ENCODE data around the gene BPGM. TPM values are rescaled to one million over a fixed set of nuclear protein-coding genes. Genes with fewer than 3 reads are reported as not detected.

Gene BPGM
- total and polyA plus RNA-seq, 3 experiments from 2014 or later, result 25.4 to 27.1 (median 26.8) TPM

DNA sequence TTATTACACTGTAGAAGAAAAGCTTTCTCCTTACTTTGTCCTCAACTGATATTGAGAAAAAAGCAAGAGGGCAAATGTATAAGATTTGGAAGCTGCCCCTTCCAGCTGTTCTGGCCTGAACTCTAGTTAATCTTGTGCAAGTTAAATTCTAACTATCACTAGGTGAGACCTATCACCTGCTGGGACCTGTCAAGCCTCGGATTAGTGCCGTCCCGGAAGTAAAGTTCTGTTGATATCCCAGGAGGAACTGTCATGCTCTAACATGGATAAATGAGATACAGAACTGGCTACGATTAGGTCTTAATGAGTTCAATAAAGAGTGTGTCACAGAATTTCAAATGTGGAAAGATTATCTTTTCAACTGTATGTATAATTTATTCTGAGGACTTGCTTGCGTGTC lies 1.2 kb upstream of the BPGM start:
- no peaks in the 10 kb centered on the region for H3K36me3 ChIP-seq (ENCODE audit: insufficient read depth, low read length)
- peaks cover 0 to 8% (median 2%) of the 10 kb centered on the region in 3 donors for H3K36me3 Mint-ChIP-seq
- H3K27ac Mint-ChIP-seq, result no peak overlapping the region
- DNase-seq, result no peak
- peaks cover 19 to 38% (median 33%) of the 10 kb centered on the region in 3 donors for H3K4me1 Mint-ChIP-seq
- peak overlapping the region; percentile 87 for H3K27ac ChIP-seq (ENCODE audit: low read depth, low read length)
- H3K9me3 ChIP-seq (ENCODE audit: low read length), result no peaks in the 10 kb centered on the region
- H3K27me3 Mint-ChIP-seq, result peaks cover 0 to 1% of the 10 kb centered on the region in 2 donors
- peaks cover 19% of the 10 kb centered on the region for H3K4me1 ChIP-seq (ENCODE audit: insufficient read depth, low read length)
- POLR2A ChIA-PET, result interaction anchor here (0.7 to 2.2 kb wide), 9 partner anchors 9 to 565 kb away, joined by 3 to 9 read pairs (median 4); partner anchors contain the start of gene SLC35B4
- peak overlapping the region; percentile 81 for H3K4me3 ChIP-seq (ENCODE audit: low read length)
- no peaks in the 10 kb centered on the region for H3K27me3 ChIP-seq (ENCODE audit: insufficient read depth, low read length, poor library complexity, severe bottlenecking)
- CTCF ChIA-PET, result interaction anchor here (1.2 to 5.8 kb wide), 8 partner anchors 12 to 525 kb away, joined by 3 to 55 read pairs (median 8); partner anchors contain the start of genes CYREN and TMEM140
- no peak overlapping the region for H3K4me3 Mint-ChIP-seq
- H3K9me3 Mint-ChIP-seq, result no peaks in the 10 kb centered on the region

DNA sequence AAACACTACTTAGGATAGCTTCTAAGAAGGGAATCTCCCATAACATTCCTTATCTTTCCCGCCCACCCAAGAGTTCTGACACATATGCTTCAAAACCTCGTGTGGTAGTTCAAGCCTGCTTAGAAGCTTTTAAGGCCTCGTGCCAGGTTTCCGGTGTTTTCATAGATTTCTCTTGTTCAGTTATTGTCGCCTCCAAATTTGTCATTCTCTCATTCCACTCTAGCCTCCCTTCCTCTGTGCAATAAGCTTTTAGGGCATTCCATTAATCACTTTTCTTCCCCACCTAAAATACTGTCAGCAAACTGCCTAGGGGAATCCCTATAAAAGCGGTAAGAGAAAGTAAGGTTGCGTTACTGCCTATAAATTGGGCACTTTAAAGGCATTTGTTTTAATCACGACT lies 718 bp upstream of the BPGM start:
- CTCF ChIA-PET, result interaction anchor here (0.7 to 5.8 kb wide), 9 partner anchors 12 to 524 kb away, joined by 3 to 55 read pairs (median 5); partner anchors contain the start of genes CYREN and TMEM140
- H3K27ac Mint-ChIP-seq, result no peak overlapping the region
- peaks cover 0 to 8% (median 2%) of the 10 kb centered on the region in 3 donors for H3K36me3 Mint-ChIP-seq
- no peaks in the 10 kb centered on the region for H3K9me3 Mint-ChIP-seq
- DNase-seq, result peak in 1 of 5 donors; percentile 30
- peaks cover 19% of the 10 kb centered on the region for H3K4me1 ChIP-seq (ENCODE audit: insufficient read depth, low read length)
- H3K27me3 ChIP-seq (ENCODE audit: insufficient read depth, low read length, poor library complexity, severe bottlenecking), result no peaks in the 10 kb centered on the region
- peaks cover 20 to 35% (median 30%) of the 10 kb centered on the region in 3 donors for H3K4me1 Mint-ChIP-seq
- H3K27me3 Mint-ChIP-seq, result no peaks in the 10 kb centered on the region
- peak overlapping the region; percentile 81 for H3K4me3 ChIP-seq (ENCODE audit: low read length)
- no peaks in the 10 kb centered on the region for H3K36me3 ChIP-seq (ENCODE audit: insufficient read depth, low read length)
- POLR2A ChIA-PET, result interaction anchor here (0.7 to 2.2 kb wide), 10 partner anchors 10 to 565 kb away, joined by 3 to 9 read pairs (median 4); partner anchors contain the start of gene SLC35B4
- peak overlapping the region; percentile 87 for H3K27ac ChIP-seq (ENCODE audit: low read depth, low read length)
- H3K9me3 ChIP-seq (ENCODE audit: low read length), result no peaks in the 10 kb centered on the region
- H3K4me3 Mint-ChIP-seq, result no peak overlapping the region

DNA sequence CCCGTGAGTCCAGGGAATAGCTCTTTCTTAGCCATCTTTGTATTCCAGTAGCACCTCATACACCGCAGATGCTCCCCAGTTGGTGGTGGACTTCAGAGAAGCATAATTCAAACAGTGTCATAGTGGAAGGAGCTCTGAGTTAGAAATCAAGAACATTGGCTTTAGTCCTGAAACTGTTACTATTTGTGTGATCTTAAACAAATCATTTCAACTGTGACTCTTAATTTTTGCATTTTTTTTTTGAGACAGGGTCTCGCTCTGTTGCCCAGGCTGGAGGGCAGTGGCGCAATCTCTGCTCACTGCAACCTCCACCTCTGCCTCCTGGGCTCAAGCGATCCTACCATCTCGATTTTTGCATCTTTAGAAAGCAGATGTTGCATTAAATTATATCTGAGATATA lies 1.8 kb downstream of the BPGM start:
- CTCF ChIA-PET, result interaction anchor here (1.0 to 5.8 kb wide), 5 partner anchors 10 to 522 kb away, joined by 3 to 55 read pairs (median 11); partner anchors contain the start of gene CYREN

DNA sequence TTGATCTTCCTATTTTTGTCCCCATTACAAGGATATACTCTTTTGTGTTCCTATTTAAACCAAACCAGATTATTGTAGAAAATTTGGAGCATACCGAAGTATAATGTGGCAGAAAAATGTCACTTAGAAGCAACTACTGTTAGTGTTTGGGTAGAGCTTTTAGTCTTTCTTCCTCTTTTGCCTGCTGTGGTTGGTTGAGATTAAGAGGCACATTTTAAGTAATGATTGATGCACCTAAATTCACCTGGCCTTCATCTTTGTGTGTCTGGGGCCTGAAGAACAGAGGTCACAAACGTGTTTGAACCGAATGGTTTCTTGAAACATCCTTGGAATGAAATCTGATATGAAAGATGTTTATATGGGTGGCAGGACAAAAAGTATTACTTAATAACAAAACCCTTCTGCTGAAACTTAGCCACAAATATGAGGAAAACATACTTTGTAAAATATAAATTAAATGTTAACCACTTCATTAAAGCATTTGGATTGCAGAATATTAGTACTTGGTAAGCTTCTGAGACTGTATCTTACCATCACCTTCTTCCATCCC lies 2.6 kb downstream of the BPGM start:
- CTCF ChIA-PET, result interaction anchor here (1.0 to 5.8 kb wide), 2 partner anchors 15 to 16 kb away, joined by 3 to 55 read pairs; no protein-coding TSS in a partner anchor
- no peak for DNase-seq
- no peaks in the 10 kb centered on the region for H3K9me3 ChIP-seq (ENCODE audit: low read length)
- no peak overlapping the region for H3K27ac ChIP-seq (ENCODE audit: low read depth, low read length)
- peak overlapping the region in 3 of 7 donors; percentile 18 to 39 (median 27) for H3K4me3 Mint-ChIP-seq
- H3K36me3 Mint-ChIP-seq, result peaks cover 2 to 8% (median 4%) of the 10 kb centered on the region in 3 donors
- no peaks in the 10 kb centered on the region for H3K36me3 ChIP-seq (ENCODE audit: insufficient read depth, low read length)
- H3K27ac Mint-ChIP-seq, result peak overlapping the region in 3 of 8 donors; percentile 26 to 40 (median 28)
- no peaks in the 10 kb centered on the region for H3K27me3 Mint-ChIP-seq
- H3K9me3 Mint-ChIP-seq, result no peaks in the 10 kb centered on the region
- peaks cover 19% of the 10 kb centered on the region for H3K4me1 ChIP-seq (ENCODE audit: insufficient read depth, low read length)
- no peak overlapping the region for H3K4me3 ChIP-seq (ENCODE audit: low read length)
- POLR2A ChIA-PET, result no interaction called here
- H3K4me1 Mint-ChIP-seq, result peaks cover 24 to 46% (median 40%) of the 10 kb centered on the region in 3 donors
- H3K27me3 ChIP-seq (ENCODE audit: insufficient read depth, low read length, poor library complexity, severe bottlenecking), result no peaks in the 10 kb centered on the region

More for the DNA sequence above, 1.8 kb downstream of the BPGM start:
- POLR2A ChIA-PET, result no interaction called here
- Histone ChIP-seq H3K4me3 (ENCODE audit: low read length) (no peak overlapping the region), H3K27me3 (ENCODE audit: insufficient read depth, low read length, poor library complexity, severe bottlenecking) (no peaks in the 10 kb centered on the region), H3K4me1 (ENCODE audit: insufficient read depth, low read length) (peaks cover 19% of the 10 kb centered on the region), H3K36me3 (ENCODE audit: insufficient read depth, low read length) (no peaks in the 10 kb centered on the region), H3K27ac (ENCODE audit: low read depth, low read length) (no peak overlapping the region), H3K9me3 (ENCODE audit: low read length) (no peaks in the 10 kb centered on the region)
- peak overlapping the region in 2 of 7 donors; percentile 68 to 80 for H3K4me3 Mint-ChIP-seq
- no peaks in the 10 kb centered on the region for H3K27me3 Mint-ChIP-seq
- no peaks in the 10 kb centered on the region for H3K9me3 Mint-ChIP-seq
- no peak for DNase-seq
- H3K36me3 Mint-ChIP-seq, result peaks cover 0 to 8% (median 2%) of the 10 kb centered on the region in 3 donors
- peak overlapping the region in 5 of 8 donors; percentile 15 to 84 (median 64) for H3K27ac Mint-ChIP-seq
- peaks cover 21 to 40% (median 33%) of the 10 kb centered on the region in 3 donors for H3K4me1 Mint-ChIP-seq

DNA sequence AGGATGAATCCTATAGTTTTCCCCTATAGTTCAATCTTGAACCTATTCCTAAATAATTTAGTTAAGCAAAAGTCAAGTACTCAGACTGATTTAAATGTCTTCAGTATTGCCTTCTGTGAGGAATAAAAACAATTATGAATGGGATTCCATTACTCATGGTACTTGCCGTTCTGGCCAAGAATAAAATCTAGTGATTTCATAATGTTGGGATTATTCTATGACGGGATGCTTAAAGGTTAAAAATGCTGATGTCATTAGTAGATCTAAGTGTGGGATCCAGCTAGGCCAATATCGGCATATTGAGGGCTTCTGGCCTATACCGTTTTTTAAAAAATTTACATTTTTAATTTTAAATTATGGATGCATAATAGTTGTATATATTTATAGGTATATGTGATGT lies 5.3 kb downstream of the BPGM start:
- Histone ChIP-seq H3K4me3 (ENCODE audit: low read length) (no peak overlapping the region), H3K36me3 (ENCODE audit: insufficient read depth, low read length) (no peaks in the 10 kb centered on the region), H3K27ac (ENCODE audit: low read depth, low read length) (no peak overlapping the region), H3K9me3 (ENCODE audit: low read length) (no peaks in the 10 kb centered on the region), H3K27me3 (ENCODE audit: insufficient read depth, low read length, poor library complexity, severe bottlenecking) (no peaks in the 10 kb centered on the region), H3K4me1 (ENCODE audit: insufficient read depth, low read length) (peaks cover 5% of the 10 kb centered on the region)
- Mint-ChIP-seq H3K36me3 (peaks cover 6 to 21% (median 18%) of the 10 kb centered on the region in 3 donors), H3K9me3 (no peaks in the 10 kb centered on the region), H3K27me3 (no peaks in the 10 kb centered on the region), H3K27ac (no peak overlapping the region), H3K4me3 (peak overlapping the region in 1 of 7 donors; percentile 39), H3K4me1 (peaks cover 23 to 53% (median 53%) of the 10 kb centered on the region in 3 donors)
- POLR2A ChIA-PET, result no interaction called here
- CTCF ChIA-PET, result no interaction called here
- DNase-seq, result no peak

DNA sequence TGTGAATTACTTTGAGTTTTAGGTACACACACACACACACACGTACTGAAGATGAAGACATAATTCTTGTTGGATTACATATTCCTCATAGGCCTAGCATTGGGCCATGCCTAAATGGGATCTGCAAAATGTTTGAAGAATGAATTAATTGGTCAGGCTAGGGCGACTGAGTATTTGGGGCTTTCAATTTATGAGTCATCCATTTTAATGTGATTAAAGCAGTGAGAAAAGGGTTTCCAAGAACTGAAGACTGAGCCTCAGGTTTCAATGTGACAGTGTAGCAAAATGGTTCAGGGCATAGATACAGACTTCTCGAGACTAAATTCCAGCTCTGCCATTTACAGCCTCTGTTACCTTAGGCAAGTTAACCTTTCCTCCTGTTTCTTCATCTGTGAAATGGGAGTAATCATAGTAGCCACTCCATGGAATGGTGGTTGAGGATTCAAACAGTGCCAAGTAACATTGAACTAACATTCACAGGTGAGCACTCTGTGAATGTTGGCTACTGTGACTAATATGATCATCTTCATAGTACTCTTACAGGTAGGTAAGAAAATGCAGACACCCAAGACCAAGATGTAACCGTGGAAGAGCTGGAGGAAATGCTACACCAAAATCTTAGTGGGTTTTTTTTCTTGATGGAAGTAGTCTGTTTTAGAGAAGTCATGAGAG lies 7.6 kb downstream of the BPGM start:
- CTCF ChIA-PET, result no interaction called here
- H3K27ac ChIP-seq (ENCODE audit: low read depth, low read length), result no peak overlapping the region
- POLR2A ChIA-PET, result no interaction called here
- H3K27me3 ChIP-seq (ENCODE audit: insufficient read depth, low read length, poor library complexity, severe bottlenecking), result no peaks in the 10 kb centered on the region
- Mint-ChIP-seq H3K4me1 (peaks cover 27 to 58% (median 56%) of the 10 kb centered on the region in 3 donors), H3K9me3 (no peaks in the 10 kb centered on the region), H3K27ac (peak overlapping the region in 1 of 8 donors; percentile 51), H3K27me3 (no peaks in the 10 kb centered on the region), H3K36me3 (peaks cover 9 to 25% (median 21%) of the 10 kb centered on the region in 3 donors), H3K4me3 (no peak overlapping the region)
- no peaks in the 10 kb centered on the region for H3K9me3 ChIP-seq (ENCODE audit: low read length)
- no peaks in the 10 kb centered on the region for H3K36me3 ChIP-seq (ENCODE audit: insufficient read depth, low read length)
- no peaks in the 10 kb centered on the region for H3K4me1 ChIP-seq (ENCODE audit: insufficient read depth, low read length)
- no peak overlapping the region for H3K4me3 ChIP-seq (ENCODE audit: low read length)
- DNase-seq, result no peak

DNA sequence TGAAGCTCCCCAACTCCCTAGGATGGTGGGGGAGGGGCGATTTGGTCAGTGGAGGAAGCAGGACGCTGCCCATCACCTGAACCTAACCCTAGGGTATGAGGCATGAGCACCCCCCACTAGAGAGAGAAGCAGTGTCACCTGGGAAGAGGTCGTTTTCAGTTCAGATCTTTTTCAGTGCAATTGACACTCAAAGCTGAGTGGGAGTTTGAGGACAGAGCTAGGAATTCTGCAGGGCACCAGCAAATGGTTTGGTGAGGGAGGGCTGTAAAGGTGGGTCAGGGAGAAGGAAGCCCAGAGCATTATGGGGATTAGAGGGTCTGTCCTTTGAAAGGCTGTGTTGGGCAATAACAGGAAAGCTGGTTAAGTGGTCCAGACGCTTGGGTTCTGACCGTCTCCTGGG lies 10.9 kb downstream of the BPGM start:
- no peak overlapping the region for H3K4me3 ChIP-seq (ENCODE audit: low read length)
- peak overlapping the region in 1 of 7 donors; percentile 38 for H3K4me3 Mint-ChIP-seq
- H3K27me3 Mint-ChIP-seq, result no peaks in the 10 kb centered on the region
- POLR2A ChIA-PET, result interaction anchor here (0.9 kb wide), 1 partner anchor 11 kb away, joined by 3 read pairs; no protein-coding TSS in a partner anchor
- peaks cover 11% of the 10 kb centered on the region for H3K36me3 ChIP-seq (ENCODE audit: insufficient read depth, low read length)
- no peak for DNase-seq
- CTCF ChIA-PET, result interaction anchor here (3.2 kb wide), 1 partner anchor 10 kb away, joined by 11 read pairs; the partner anchor contains the start of gene BPGM
- peaks cover 22 to 54% (median 37%) of the 10 kb centered on the region in 3 donors for H3K4me1 Mint-ChIP-seq
- peaks cover 17 to 46% (median 25%) of the 10 kb centered on the region in 3 donors for H3K36me3 Mint-ChIP-seq
- peak overlapping the region in 4 of 8 donors; percentile 24 to 83 (median 58) for H3K27ac Mint-ChIP-seq
- no peaks in the 10 kb centered on the region for H3K27me3 ChIP-seq (ENCODE audit: insufficient read depth, low read length, poor library complexity, severe bottlenecking)
- no peaks in the 10 kb centered on the region for H3K9me3 Mint-ChIP-seq
- H3K4me1 ChIP-seq (ENCODE audit: insufficient read depth, low read length), result no peaks in the 10 kb centered on the region
- H3K9me3 ChIP-seq (ENCODE audit: low read length), result no peaks in the 10 kb centered on the region
- H3K27ac ChIP-seq (ENCODE audit: low read depth, low read length), result no peak overlapping the region

Data from CD8-positive, alpha-beta memory T cell (primary cell).